GM12875 (cell line): ENCODE measurements around the gene UGT3A1.

Experiments
- H3K4me3 ChIP-seq: one replicate; pipeline ENCODE4 v1.5.1; 2011; ENCODE audit warnings: low read depth, low read length, control low read depth
- TF ChIP-seq, protein P1 (sequence below): IDR thresholded peaks from 2 replicates; pipeline ENCODE4 v1.5.1; 2011; ENCODE audit warnings: low read depth, mild to moderate bottlenecking, control low read depth, inconsistent platforms, low read length, moderate library complexity, borderline replicate concordance; ENCODE audit not compliant: insufficient read depth

UGT3A1 gene

DNA sequence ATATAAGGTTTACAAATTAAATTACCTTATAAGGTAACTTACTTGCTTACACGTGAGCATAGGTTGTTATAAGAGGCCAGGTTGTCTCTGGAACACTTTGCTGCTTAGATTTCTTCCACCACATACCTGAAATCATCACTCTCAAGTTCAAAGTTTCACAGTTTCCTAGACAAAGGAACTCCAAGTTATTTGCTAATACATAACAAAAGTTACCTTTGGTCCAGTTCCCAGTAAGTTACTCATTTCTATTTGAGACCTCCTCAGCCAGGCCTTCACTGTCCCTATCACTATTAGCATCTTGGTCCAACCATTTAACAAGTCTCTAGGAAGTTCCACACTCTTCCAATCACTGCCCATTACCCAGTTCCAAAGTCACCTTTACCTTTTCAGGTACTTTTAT is 18.5 kb upstream of the UGT3A1 start:
- no peak overlapping the region for H3K4me3 ChIP-seq
- TF ChIP-seq, protein P1, sequence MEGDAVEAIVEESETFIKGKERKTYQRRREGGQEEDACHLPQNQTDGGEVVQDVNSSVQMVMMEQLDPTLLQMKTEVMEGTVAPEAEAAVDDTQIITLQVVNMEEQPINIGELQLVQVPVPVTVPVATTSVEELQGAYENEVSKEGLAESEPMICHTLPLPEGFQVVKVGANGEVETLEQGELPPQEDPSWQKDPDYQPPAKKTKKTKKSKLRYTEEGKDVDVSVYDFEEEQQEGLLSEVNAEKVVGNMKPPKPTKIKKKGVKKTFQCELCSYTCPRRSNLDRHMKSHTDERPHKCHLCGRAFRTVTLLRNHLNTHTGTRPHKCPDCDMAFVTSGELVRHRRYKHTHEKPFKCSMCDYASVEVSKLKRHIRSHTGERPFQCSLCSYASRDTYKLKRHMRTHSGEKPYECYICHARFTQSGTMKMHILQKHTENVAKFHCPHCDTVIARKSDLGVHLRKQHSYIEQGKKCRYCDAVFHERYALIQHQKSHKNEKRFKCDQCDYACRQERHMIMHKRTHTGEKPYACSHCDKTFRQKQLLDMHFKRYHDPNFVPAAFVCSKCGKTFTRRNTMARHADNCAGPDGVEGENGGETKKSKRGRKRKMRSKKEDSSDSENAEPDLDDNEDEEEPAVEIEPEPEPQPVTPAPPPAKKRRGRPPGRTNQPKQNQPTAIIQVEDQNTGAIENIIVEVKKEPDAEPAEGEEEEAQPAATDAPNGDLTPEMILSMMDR, result no peak

DNA sequence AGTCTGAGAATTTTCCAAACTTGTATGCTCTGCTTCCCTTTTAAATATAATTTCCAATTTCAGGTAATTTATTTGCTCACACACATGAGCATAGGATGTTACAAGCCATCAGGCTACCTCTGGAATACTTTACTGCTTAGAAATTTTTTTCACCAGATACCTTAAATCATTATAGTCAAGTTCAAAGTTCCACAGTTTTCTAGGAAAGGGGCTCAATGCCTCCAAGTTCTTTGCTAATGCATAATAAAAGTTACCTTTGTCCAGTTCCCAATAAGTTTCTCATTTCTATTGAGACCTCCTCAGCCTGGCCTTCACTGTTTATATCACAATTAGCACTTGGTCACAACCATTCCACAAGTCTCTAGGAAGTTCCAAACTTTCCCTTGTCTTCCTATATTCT is 16.2 kb upstream of the UGT3A1 start:
- H3K4me3 ChIP-seq, result no peak overlapping the region
- TF ChIP-seq, protein P1, result no peak

DNA sequence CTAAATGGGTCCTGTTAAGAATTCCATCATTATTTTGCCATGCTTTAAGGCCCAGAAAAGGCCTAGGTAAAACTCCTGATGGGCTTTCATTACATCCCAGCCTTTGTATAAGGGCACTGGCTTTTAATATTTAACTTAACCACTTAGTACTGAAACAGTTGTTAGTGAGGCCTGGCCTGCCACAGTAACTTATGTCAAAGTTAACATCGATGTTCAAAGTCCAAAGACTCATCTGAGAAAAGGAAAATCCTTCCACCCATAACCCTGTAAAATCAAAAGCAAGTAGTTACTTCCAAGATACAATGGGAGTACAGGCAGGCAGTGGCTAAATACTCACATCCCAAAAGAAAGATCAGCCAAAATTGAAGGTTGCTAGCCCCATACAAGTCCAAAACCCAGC is 15.0 kb upstream of the UGT3A1 start:
- H3K4me3 ChIP-seq, result no peak overlapping the region

DNA sequence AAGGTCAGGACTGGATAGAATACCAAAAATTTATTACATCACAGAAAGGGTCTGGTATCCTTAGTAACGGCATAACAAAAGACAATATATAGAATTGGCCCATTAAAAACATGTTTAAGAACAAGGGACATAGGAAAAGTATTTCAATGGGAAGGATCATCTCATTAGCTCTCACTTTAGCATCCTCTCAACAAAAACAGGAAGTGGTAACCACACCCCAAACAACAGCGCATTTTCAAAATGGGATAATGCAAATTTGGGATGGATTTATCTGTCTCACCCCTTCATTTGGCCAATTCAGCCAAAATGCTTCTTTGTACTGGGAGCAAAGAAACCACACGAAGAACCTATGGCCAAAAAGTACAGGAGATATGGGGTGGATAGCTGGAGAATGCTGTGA is 9.8 kb upstream of the UGT3A1 start:
- H3K4me3 ChIP-seq, result no peak overlapping the region
- TF ChIP-seq, protein P1, result no peak

More for the DNA sequence above, 15.0 kb upstream of the UGT3A1 start:
- TF ChIP-seq, protein P1, result no peak

GRCh38 chr5:35999547-35999946 is 8.4 kb upstream of the UGT3A1 start:
- TF ChIP-seq, protein P1, result no peak

DNA sequence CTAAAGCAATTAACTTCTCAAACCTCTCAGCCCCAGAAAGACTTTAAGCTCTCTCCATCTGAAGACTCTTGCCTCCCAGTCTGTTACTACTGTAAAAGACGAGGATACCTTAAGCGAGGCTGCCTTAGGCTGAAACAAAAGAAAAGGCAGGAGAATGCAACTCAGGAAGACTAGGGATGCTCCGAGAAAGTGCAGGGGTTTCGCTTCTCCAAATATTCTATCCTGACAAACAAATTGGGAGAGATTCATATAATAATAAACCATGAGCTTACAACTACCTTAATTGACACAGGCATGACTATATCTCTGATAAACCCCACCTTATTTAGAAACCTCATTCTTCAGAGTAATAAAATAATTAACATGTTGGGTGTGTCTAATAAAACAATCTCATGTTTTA is 4.9 kb upstream of the UGT3A1 start:
- TF ChIP-seq, protein P1, result no peak

More at GRCh38 chr5:35999547-35999946, 8.4 kb upstream of the UGT3A1 start:
- H3K4me3 ChIP-seq, result no peak overlapping the region

DNA sequence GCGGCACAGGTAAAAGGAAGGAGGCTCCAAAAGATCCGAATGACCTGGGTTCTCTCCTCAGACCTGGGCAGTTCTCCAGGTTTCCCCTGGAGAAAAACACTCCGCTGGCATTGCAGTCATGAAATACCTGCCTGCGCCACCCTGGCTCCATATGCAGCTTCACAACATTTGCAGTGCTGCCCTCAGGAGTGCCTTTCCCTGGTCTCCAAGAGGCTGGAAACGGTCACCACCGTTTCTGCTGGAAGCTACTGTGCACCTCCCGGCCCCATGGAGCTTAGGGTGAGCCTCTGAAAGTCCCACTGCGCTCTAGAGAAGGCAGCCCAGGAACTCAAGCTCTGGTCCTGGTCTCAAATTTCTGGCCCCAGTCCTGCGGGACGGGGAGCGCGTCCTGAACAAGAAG is 670 bp downstream of the UGT3A1 start:
- H3K4me3 ChIP-seq, result no peak overlapping the region
- TF ChIP-seq, protein P1, result no peak

More for the DNA sequence above, 4.9 kb upstream of the UGT3A1 start:
- no peak overlapping the region for H3K4me3 ChIP-seq
